ENCODE data around the gene HDAC5. TPM values are rescaled to one million over a fixed set of nuclear protein-coding genes. Genes with fewer than 3 reads are reported as not detected.

The HDAC5 gene
- total RNA-seq, 1 experiment from 2014 or later, result 292 TPM

DNA sequence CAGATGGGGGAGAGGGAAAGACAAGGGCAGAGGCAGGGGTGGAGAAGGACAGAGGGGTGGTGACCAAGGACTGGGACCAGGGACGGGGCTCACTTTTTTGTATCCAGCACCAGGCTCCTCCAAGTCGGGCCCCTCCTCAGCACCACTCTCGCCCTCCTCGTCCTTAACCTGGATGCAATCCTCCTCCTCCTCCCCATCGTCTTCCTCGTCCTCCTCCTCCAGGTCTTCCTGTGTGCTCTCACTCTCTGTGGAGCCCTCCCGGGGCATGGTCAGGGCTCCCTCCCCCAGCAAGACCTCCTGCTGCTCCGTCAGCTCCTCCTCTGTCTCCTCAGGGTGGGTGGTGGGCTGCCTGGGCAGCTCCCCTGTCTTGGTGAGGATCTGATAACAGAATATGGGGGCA, 36.1 kb downstream of the HDAC5 start:
- DNase-seq (ENCODE audit: low read depth), result no peak

DNA sequence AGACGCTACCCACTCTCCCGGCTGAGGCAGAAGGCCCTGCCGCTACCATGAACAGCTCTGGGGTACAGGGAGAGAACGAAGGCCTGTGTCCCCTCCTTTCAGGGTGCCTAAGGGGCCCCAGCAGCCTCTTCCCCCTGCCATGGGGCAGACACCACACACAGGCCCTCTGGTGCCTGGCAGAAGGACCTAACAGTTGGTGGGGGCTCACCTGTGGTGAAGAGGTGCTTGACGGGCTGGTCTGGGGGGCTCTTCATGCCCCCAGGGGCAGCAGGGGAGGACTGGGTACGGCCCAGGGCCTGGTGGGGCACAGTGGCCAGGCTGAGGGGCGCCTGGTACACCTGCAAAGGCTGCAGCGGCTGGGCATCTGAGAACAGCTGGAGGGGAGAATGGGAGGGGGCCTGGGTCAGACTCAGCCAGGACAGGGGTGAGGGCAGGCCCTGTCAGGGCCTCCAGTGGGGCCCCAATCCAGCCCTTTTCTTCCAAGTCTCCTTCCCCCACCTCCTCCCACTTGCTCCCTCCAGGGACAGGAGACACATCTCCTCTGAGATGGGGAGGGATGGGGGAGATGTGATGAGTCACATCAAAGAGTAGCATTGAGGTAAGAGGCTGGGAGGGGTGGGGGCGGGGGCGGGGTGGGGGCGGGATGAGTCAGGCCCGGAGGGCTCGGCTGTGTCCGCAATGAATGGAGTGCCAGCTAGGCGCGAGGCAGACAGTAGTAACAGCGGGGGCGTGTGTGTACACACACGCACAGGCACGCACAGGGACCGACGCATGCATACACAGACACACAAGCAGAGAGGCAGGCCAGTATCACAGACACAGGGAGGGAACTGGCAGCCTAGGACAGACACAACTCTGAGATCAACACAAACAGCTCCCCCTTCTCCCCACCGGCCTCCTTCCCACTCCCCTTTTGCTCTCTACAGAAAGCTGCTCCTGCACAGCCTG, 36.8 kb downstream of the HDAC5 start:
- peak; percentile 92 for DNase-seq (ENCODE audit: low read depth)

GRCh38 chr17:44085908-44086307, 37.5 kb downstream of the HDAC5 start:
- DNase-seq (ENCODE audit: low read depth), result no peak

DNA sequence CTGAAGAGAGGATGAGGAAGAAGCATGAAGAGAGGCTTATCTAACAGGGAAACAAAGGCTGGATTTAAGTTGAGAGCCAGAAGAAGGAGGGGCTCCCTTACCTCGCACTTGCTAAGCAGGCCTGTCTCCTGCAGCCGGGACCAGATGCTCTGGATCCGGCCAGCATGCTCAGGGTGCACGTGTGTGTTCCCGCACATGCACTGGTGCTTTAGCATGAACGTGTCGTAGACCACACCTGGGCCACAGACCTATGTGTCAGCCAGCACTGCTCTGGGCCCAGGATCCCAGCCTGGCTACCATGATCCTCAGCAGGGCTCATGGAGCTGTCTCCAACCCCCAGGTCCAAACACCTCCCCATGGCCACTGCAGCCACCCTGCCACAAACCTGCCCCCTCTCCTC, 38.5 kb downstream of the HDAC5 start:
- DNase-seq (ENCODE audit: low read depth), result no peak

DNA sequence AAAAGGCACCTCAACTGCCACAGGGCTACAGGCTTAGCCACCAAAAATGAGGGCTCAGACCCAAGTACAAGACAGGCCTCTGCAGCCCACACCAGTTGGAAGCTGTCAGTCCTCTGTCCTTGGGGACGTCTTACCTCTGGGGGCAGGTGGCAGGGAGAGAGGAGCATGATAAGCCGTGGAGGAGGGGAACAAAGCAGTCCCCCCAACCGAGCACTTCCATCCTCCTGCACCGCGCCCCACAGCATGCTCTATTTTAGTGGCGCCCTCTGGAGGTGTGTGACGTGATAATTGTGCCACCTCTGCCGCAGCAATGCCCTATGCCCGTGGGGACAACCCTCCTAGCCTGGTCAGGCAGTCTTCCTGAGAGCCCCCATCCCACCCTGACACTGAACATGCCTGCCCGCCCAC, 39.3 kb downstream of the HDAC5 start:
- no peak for DNase-seq (ENCODE audit: low read depth)

DNA sequence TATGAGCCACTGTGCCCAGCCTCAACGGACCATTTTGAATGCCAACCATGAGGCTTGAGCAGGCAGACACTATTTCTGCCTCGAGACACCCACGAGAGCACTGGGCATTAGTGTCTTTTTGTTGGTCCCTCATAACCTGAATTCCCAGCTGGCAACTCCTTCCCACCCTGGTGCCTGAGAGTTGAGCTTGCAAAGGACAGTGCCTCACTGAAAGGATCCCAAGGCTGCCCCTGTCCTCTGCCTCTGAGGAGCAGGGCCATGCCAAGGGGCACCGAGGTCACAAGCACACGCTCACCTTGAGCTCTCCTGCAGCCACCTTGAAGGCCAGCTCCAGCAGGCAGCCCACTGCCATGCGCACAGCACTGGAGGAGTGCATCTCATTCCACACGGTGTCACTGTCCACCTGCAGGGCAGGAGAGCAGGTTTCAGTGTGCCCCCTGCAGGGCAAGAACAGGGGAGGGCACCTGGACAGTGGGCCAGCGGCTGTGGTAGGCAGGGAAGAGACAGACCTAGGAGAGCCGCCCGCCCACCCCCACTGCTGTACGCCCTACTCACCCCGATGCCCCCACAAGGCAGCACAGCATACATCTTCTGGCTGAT, 40.1 kb downstream of the HDAC5 start:
- no peak for DNase-seq (ENCODE audit: low read depth)

- no peak for DNase-seq (ENCODE audit: low read depth)
Observed at GRCh38 chr17:44082256-44082927, 41.0 kb downstream of the HDAC5 start.

GRCh38 chr17:44081681-44082080, 41.8 kb downstream of the HDAC5 start:
- no peak for DNase-seq (ENCODE audit: low read depth)

GRCh38 chr17:44079877-44080821, 43.3 kb downstream of the HDAC5 start:
- no peak for DNase-seq (ENCODE audit: low read depth)

- DNase-seq (ENCODE audit: low read depth), result no peak
Observed at GRCh38 chr17:44078412-44078811, 45.0 kb downstream of the HDAC5 start.

GRCh38 chr17:44077595-44077909, 45.9 kb downstream of the HDAC5 start:
- DNase-seq (ENCODE audit: low read depth), result no peak

- no peak for DNase-seq (ENCODE audit: low read depth)
Observed at GRCh38 chr17:44076716-44077594, 46.5 kb downstream of the HDAC5 start.

- DNase-seq (ENCODE audit: low read depth), result no peak
Observed at GRCh38 chr17:44075598-44076293, 47.7 kb downstream of the HDAC5 start.

GRCh38 chr17:44074911-44075285, 48.5 kb downstream of the HDAC5 start:
- DNase-seq (ENCODE audit: low read depth), result no peak

GRCh38 chr17:44074231-44074910, 49.1 kb downstream of the HDAC5 start:
- peak; percentile 65 for DNase-seq (ENCODE audit: low read depth)

DNA sequence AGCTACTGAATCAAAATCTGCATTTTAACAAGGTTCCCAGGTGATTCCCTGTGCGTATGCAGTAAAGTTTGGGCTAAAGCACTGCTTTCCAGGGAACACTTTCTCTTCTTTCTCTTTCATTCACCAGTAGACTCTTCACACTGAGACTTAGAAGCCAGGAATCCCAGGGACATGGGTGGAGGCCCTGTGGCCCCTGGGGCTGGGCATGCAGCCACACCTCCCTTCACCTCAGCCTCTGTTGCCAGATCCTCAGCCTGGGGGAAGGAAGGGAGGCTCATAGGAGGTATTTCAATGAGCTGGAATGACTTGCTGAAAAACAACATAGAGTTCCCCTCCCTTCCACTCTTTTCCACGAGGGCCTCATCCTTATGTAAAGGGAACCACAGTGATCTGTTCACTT, 51.7 kb downstream of the HDAC5 start:
- no peak for DNase-seq (ENCODE audit: low read depth)

- no peak for DNase-seq (ENCODE audit: low read depth)
Observed at GRCh38 chr17:44071198-44071520, 52.3 kb downstream of the HDAC5 start.

- peak; percentile 98 for DNase-seq (ENCODE audit: low read depth)
Observed at GRCh38 chr17:44070455-44071197, 52.8 kb downstream of the HDAC5 start, which contains the start of gene G6PC3. G6PC3 (plus strand) TSS chr17:44070735; CDS start chr17:44070966, 231 bp downstream.
